Esophagus (tissue), 2 donors: Measurements from ENCODE around the gene SERINC5. TPM values are rescaled to one million over a fixed set of nuclear protein-coding genes. Genes with fewer than 3 reads are reported as not detected.

ENCODE experiments used
- H3K27ac ChIP-seq, 2 donors: one replicate each; pipeline ENCODE4 v1.5.1; 2013; ENCODE audit warnings: low read depth in 2 of 2, mild to moderate bottlenecking in 2 of 2, inconsistent platforms in 1 of 2, low read length in 1 of 2, moderate library complexity in 1 of 2
- H3K27me3 ChIP-seq, 2 donors: one replicate each; pipeline ENCODE4 v1.6.1; 2013; ENCODE audit warnings: low read length in 2 of 2, control low read depth in 1 of 2, mild to moderate bottlenecking in 1 of 2; ENCODE audit not compliant: insufficient read depth in 2 of 2, control insufficient read depth in 1 of 2
- H3K36me3 ChIP-seq, 2 donors: one replicate each; pipeline ENCODE4 v1.6.1; 2013; ENCODE audit warnings: low read length in 1 of 2; ENCODE audit not compliant: control insufficient read depth in 2 of 2, insufficient read depth in 2 of 2
- H3K4me1 ChIP-seq, 2 donors: one replicate each; pipeline ENCODE4 v1.6.1; 2013; ENCODE audit warnings: low read length in 1 of 2; ENCODE audit not compliant: control insufficient read depth in 2 of 2, insufficient read depth in 2 of 2
- H3K4me3 ChIP-seq, 2 donors: one replicate each; pipeline ENCODE4 v1.5.1; 2013; ENCODE audit warnings: low read length in 2 of 2, mild to moderate bottlenecking in 2 of 2, low read depth in 1 of 2, moderate library complexity in 1 of 2
- H3K9me3 ChIP-seq, 2 donors: one replicate each; pipeline ENCODE4 v1.6.1; 2013; ENCODE audit warnings: mild to moderate bottlenecking in 2 of 2, low read depth in 1 of 2, low read length in 1 of 2, moderate library complexity in 1 of 2; ENCODE audit not compliant: control insufficient read depth in 2 of 2, insufficient read depth in 1 of 2
- WGBS, 2 donors: extraction: QIAGEN DNeasy Blood & Tissue Kit; methylation state at CpG; one replicate each; pipeline ENCODE4 v1.1.7; 2013; 5-methylcytosine and 5-hydroxymethylcytosine counted together
- polyA plus RNA-seq, 2 donors: library from polyadenylated mRNA; stranded (reverse); fragments of 200-250 nt; gene quantifications; one replicate each; pipeline ENCODE4 v1.2.3, GENCODE V29; 2013
- donor health status: healthy with polysubstance abuse.
- donor health status: Bipolar disorder and iron deficiency.

Gene SERINC5
- polyA plus RNA-seq, 2 donors: 10.8 to 11.7 TPM

- 83 to 98% methylated on average over 1 of the region's 1 CpG for WGBS, 2 donors
- no peaks in the 10 kb centered on the region for H3K27me3 ChIP-seq
- H3K27ac ChIP-seq: no peak overlapping the region
- no peak overlapping the region for H3K4me3 ChIP-seq
- no peaks in the 10 kb centered on the region for H3K4me1 ChIP-seq
- no peaks in the 10 kb centered on the region for H3K36me3 ChIP-seq
- H3K9me3 ChIP-seq: no peaks in the 10 kb centered on the region
These were observed 4.6 kb upstream of the SERINC5 start for GRCh38 chr5:80260461-80260860.

GRCh38 chr5:80259511-80260203, 3.8 kb upstream of the SERINC5 start:
- Histone ChIP-seq H3K27ac (no peak overlapping the region), H3K9me3 (no peaks in the 10 kb centered on the region), H3K4me3 (no peak overlapping the region), H3K27me3 (no peaks in the 10 kb centered on the region), H3K4me1 (no peaks in the 10 kb centered on the region), H3K36me3 (no peaks in the 10 kb centered on the region)
- WGBS, 2 donors: 96% methylated on average over 6 of the region's 6 CpGs

GRCh38 chr5:80255431-80255810, 427 bp downstream of the SERINC5 start:
- peak overlapping the region; percentile 98 to 99 for H3K27ac ChIP-seq
- no peaks in the 10 kb centered on the region for H3K36me3 ChIP-seq
- no peaks in the 10 kb centered on the region for H3K27me3 ChIP-seq
- peaks cover 5 to 6% of the 10 kb centered on the region in 2 donors for H3K4me1 ChIP-seq
- WGBS, 2 donors: 0% methylated on average over 27 to 37 of the region's 37 CpGs
- no peaks in the 10 kb centered on the region for H3K9me3 ChIP-seq
- H3K4me3 ChIP-seq: peak overlapping the region; percentile 67 to 89

- 0 to 1% methylated on average over 23 of the region's 23 CpGs for WGBS, 2 donors
- Histone ChIP-seq H3K4me1 (peaks cover 5 to 6% of the 10 kb centered on the region in 2 donors), H3K36me3 (no peaks in the 10 kb centered on the region), H3K27ac (peak overlapping the region; percentile 98 to 99), H3K27me3 (no peaks in the 10 kb centered on the region), H3K4me3 (peak overlapping the region; percentile 67 to 89), H3K9me3 (no peaks in the 10 kb centered on the region)
These were observed 949 bp downstream of the SERINC5 start for GRCh38 chr5:80254767-80255430.

- Histone ChIP-seq H3K27me3 (no peaks in the 10 kb centered on the region), H3K36me3 (no peaks in the 10 kb centered on the region), H3K9me3 (no peaks in the 10 kb centered on the region), H3K27ac (peak overlapping the region in 1 of 2 donors; percentile 36), H3K4me1 (peaks cover 5 to 12% of the 10 kb centered on the region in 2 donors), H3K4me3 (no peak overlapping the region)
- WGBS, 2 donors: 64 to 75% methylated on average over 8 of the region's 8 CpGs
These were observed 4.2 kb downstream of the SERINC5 start for GRCh38 chr5:80251636-80252035.

GRCh38 chr5:80250801-80251200, 5.0 kb downstream of the SERINC5 start:
- peaks cover 5 to 12% of the 10 kb centered on the region in 2 donors for H3K4me1 ChIP-seq
- H3K27me3 ChIP-seq: no peaks in the 10 kb centered on the region
- no peak overlapping the region for H3K27ac ChIP-seq
- H3K9me3 ChIP-seq: no peaks in the 10 kb centered on the region
- 66 to 67% methylated on average over 7 of the region's 7 CpGs for whole genome bisulfite sequencing, 2 donors
- H3K4me3 ChIP-seq: no peak overlapping the region
- H3K36me3 ChIP-seq: no peaks in the 10 kb centered on the region

- 82 to 84% methylated on average over 1 of the region's 1 CpG for WGBS, 2 donors
- Histone ChIP-seq H3K27me3 (no peaks in the 10 kb centered on the region), H3K36me3 (no peaks in the 10 kb centered on the region), H3K27ac (no peak overlapping the region), H3K9me3 (no peaks in the 10 kb centered on the region), H3K4me1 (peaks cover 5 to 14% of the 10 kb centered on the region in 2 donors), H3K4me3 (no peak overlapping the region)
These were observed 5.9 kb downstream of the SERINC5 start for GRCh38 chr5:80249901-80250300.

GRCh38 chr5:80248378-80248777, 7.5 kb downstream of the SERINC5 start:
- H3K27ac ChIP-seq: peak overlapping the region; percentile 22 to 52
- H3K36me3 ChIP-seq: no peaks in the 10 kb centered on the region
- no peak overlapping the region for H3K4me3 ChIP-seq
- peaks cover 5 to 11% of the 10 kb centered on the region in 2 donors for H3K4me1 ChIP-seq
- no peaks in the 10 kb centered on the region for H3K27me3 ChIP-seq
- 81 to 84% methylated on average over 2 of the region's 2 CpGs for WGBS, 2 donors
- no peaks in the 10 kb centered on the region for H3K9me3 ChIP-seq

GRCh38 chr5:80246995-80247729, 8.7 kb downstream of the SERINC5 start:
- peak overlapping the region in 1 of 2 donors; percentile 7 for H3K4me3 ChIP-seq
- no peaks in the 10 kb centered on the region for H3K9me3 ChIP-seq
- peak overlapping the region; percentile 83 to 86 for H3K27ac ChIP-seq
- H3K27me3 ChIP-seq: no peaks in the 10 kb centered on the region
- 9 to 13% methylated on average over 6 of the region's 6 CpGs for WGBS, 2 donors
- no peaks in the 10 kb centered on the region for H3K36me3 ChIP-seq
- peaks cover 2 to 9% of the 10 kb centered on the region in 2 donors for H3K4me1 ChIP-seq
